ENCODE measurements around the gene CACNG7.

The CACNG7 gene

DNA sequence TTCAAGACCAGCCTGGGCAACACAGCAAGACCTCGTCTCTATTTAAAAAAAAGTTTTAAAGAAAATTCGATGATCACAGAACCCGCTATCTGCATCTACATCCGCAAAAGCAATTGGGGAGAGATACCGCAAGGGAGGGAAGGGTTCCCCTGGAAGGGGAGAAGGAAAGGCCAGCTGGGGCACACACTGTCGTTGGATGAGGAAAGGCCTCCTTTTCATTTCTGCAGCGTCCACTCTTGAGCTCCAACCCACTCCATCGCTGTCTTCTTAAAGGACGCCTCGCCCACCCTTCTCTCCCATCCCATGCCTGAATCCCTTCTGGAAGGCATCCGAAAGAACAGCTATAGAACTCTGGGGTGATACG, 30.3 kb upstream of the CACNG7 start:
- DNase-seq (ENCODE audit: low spot score): no peak

DNA sequence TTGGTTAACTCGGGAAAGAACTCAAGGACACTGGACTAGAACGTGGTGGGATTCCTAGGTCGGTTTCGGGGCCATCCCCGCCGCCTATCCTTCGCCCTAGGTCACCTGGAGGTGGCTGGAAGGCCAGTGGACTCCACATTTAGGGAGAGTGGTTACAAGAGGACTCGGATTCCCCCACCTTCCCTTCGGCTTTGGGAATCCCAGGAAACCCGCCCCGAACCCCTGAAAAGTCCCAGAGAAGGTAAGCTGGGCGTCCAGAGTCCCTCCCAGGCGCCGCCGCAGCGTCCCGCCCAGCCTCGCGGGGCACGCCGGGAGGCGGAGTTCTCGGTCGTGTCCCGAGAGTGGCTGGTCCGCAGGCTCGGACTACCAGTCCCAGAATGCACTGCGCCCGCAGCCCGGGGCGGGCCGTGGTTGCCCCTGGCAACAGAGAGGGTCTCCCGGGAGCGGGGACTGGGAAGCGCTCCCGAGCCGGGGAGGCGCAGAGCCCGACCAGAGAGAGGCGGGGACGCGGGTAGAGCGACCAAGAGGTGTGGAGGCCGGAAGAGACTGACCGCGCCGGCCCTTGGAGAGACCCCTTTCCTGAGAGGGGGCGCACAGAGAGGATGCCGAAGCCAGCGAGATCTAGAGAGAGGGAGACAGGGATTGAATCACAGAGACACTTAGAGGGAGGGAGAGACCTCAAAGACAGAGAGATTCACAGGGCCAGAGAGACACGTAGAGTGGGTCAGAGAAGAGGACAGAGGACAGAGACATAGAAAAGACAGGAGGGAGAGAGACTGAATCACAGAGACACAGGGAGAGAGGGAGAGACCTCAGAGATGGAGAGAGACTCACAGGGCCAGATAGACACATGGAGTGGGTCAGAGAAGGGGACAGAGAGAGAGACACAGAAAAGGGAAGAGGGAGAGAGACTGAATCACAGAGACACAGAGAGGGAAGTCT, 29.7 kb upstream of the CACNG7 start:
- DNase-seq (ENCODE audit: low spot score): peak; percentile 89

DNA sequence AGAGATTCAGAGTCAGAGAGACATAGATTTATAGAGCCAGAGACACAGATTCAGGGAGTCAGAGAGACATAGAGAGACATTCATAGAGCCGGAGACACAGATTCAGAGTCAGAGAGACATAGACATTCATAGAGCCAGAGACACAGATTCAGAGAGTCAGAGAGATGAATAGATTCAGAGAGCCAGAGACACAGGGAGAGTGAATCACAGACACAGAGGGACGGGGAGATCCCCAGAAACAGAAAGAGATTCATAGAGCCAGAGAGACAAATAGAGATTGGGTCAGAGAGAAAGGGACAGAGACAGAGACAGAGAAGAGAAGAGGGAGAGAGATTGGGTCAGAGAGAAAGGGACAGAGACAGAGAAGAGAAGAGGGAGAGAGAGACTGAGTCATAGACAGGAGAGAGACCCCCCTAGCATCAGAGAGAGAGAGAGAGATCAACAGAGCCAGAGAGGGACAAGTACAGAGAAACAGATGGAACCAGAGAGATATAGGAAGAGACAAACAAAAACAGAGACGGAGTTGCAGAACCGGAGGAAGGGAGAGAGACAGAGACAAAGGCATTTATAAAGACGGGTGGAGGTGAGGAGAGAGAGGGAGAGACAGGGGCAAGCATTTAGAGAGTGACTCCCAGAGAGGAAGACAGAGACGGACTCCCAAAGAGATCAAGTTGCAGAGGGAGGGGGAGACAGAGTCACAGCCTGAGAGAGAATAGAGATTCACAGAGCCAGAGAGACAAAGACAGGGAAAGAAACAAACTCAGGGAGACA, 28.2 kb upstream of the CACNG7 start:
- DNase-seq (ENCODE audit: low spot score): no peak

GRCh38 chr19:53881482-53882390, 27.3 kb upstream of the CACNG7 start, which contains the start of gene PRKCG:
Gene PRKCG, plus strand, starts transcription at chr19:53882197. Its CDS starts 298 bp downstream, at chr19:53882495.
- no peak for DNase-seq (ENCODE audit: low spot score)

DNA sequence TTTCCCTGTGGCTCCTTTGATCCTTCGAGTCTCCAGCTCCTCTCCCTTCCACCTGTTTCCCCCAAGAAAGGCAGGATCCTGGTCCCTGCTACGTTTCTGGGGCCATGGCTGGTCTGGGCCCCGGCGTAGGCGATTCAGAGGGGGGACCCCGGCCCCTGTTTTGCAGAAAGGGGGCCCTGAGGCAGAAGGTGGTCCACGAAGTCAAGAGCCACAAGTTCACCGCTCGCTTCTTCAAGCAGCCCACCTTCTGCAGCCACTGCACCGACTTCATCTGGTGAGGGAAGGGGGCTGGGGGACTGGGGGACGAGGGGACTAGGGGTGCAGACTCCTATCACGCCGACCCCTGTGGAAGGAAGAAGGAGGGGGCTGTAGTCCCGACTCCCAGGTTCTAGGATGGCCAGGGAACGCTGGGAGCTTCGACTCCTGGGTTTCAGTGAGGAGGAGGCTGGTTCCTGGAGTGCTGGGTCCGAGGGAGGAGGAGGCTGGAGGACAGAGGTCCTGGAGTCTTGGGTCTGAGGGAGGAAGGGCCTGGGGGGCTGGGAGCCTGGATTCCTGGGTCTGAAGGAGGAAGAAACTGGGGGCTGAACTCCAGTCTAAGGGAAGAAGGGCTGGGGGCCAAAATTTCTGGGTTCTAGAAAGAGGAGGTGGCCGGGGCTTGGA, 26.6 kb upstream of the CACNG7 start:
- no peak for DNase-seq (ENCODE audit: low spot score)

- DNase-seq (ENCODE audit: low spot score): no peak
These were observed 25.8 kb upstream of the CACNG7 start for GRCh38 chr19:53883231-53883661.

DNA sequence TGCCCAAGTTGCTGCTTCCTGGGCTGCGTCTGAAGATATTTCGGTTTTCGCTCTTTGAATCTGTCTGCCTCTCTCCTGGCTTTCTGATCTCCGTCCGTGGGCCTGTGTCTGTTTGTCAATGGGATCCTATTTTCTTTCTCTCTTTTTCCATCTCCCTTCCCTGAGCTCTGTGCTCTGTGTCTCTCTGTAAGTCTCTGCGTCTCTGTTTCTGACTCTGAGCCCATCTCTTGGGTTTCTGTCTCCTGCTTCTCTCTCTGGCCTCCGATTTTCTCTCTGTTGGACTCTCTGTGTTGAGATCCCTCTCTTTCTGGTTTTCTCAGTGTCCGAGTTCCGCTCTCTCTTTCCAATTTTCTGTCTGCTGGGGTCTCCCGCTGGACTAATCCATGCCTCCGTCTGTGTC, 25.3 kb upstream of the CACNG7 start:
- no peak for DNase-seq (ENCODE audit: low spot score)

DNA sequence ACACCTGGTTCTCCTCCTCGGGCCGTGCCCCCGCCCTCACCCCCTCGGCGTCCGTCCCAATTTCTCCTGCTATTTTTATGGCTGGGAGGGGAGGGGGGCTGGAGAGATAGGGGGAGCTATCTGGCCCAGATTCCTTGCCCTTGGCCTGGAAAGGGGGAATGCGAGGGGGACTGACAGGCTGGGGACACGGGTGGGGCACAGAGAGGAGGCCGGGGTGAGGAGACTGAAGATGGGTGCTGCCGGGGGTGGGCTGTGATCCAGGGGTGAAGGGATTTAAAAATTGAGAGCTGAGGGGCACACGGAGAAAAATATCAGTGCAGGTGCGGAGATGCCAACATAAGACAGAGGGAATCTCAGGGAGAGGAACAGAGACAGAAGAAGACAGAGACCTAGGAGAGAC, 24.8 kb upstream of the CACNG7 start:
- no peak for DNase-seq (ENCODE audit: low spot score)

GRCh38 chr19:53885036-53885435, 24.0 kb upstream of the CACNG7 start:
- no peak for DNase-seq (ENCODE audit: low spot score)

GRCh38 chr19:53892301-53892980, 16.6 kb upstream of the CACNG7 start:
- no peak for DNase-seq (ENCODE audit: low spot score)

GRCh38 chr19:53892981-53893325, 16.1 kb upstream of the CACNG7 start:
- no peak for DNase-seq (ENCODE audit: low spot score)

DNA sequence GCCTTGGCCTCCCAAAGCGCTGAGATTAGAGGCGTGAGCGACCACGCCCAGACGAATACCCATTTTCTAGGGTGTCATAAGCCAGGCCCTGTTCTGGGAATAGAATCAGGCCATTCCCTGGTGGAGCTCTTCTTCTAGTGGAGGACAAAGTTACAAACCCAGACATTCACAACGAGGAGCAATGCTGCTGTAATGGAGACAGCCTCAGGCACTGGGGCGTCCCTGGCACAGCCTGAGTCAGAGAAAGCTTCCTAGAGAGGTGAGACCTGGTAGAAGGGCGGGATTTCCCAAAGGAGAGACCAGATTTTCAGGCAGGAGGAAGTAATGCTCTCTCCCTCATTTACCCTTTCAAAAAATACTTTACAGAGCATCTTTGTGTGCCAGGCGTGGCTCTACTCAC, 14.4 kb upstream of the CACNG7 start:
- DNase-seq (ENCODE audit: low spot score): no peak

DNA sequence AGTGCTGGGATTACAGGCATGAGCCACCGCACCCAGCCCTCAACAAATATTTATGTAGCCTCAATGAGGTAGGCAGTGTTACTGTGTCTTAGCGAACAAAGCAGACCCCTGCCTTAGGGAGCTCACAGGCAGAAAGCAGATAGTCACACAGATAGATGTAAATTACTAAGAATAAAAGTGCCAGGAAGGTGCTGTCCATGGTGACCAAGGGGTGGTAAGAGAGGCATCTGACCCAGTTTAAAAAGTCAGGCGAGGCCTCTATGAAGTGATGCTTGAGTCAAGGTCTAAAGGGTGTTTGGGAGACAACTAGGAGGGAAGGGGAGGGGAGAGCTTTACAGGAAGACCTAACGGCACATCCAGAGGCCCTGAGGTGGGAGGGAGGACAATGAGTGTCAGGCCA, 12.4 kb upstream of the CACNG7 start:
- DNase-seq (ENCODE audit: low spot score): no peak

DNA sequence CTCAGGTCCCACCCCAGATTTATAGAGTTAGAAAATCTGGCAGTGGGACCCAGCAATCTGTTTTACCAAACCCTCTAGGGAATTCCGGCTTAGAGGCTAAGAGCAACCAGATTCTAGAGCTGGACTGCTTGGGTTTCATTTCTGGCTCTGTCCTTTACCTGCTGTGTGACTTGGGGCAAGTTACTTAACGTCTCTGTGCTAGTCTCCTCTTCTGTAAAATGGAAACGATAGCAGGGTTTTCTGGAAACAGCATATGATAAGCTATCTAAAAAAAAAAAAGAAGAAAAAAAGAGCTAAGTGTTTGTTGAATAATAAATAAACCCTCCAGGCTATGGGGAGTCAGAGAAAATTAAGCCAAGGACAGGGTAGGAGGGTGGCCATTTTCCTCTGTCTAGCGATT, 11.6 kb upstream of the CACNG7 start:
- no peak for DNase-seq (ENCODE audit: low spot score)

GRCh38 chr19:53898166-53898565, 10.9 kb upstream of the CACNG7 start:
- no peak for DNase-seq (ENCODE audit: low spot score)

GRCh38 chr19:53898636-53899341, 10.3 kb upstream of the CACNG7 start:
- no peak for DNase-seq (ENCODE audit: low spot score)

DNA sequence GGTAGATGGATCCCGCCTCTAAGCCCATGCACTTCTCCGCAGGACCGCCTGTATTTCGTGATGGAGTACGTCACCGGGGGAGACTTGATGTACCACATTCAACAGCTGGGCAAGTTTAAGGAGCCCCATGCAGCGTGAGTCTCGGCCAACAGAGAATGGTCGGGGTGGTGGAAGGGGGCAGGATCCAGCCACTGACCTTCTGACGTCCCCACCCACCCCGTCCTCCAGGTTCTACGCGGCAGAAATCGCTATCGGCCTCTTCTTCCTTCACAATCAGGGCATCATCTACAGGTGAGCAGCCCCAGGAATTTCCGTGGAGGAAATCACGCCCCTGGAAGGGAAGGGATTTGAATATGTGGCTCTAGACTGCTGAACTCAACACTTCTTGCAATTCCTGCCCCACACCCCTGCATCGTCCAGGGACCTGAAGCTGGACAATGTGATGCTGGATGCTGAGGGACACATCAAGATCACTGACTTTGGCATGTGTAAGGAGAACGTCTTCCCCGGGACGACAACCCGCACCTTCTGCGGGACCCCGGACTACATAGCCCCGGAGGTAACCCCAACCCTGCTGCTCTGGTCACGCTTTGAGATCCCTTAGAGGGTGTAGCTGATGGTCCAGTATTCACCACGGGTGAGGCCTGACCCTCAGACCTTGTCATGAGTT, 8.8 kb upstream of the CACNG7 start:
- DNase-seq (ENCODE audit: low spot score): no peak

GRCh38 chr19:53903055-53903680, 5.9 kb upstream of the CACNG7 start:
- DNase-seq (ENCODE audit: low spot score): no peak

GRCh38 chr19:53904909-53905308, 4.2 kb upstream of the CACNG7 start:
- no peak for DNase-seq (ENCODE audit: low spot score)
